SU-DHL-6 (cell line): ENCODE data around the gene ANKRD23.

Experiments
- EZH2phosphoT487 ChIP-seq: fragments of 200-600 bp; sonication (generic), shearing (Covaris generic); conservative IDR thresholded peaks from 2 replicates; pipeline ENCODE4 v1.6.1; 2018; ENCODE audit warnings: mild to moderate bottlenecking, antibody characterized with exemption, low read length, moderate library complexity, mixed read lengths
- TF ChIP-seq, protein P1 (sequence below): fragments of 200-600 bp; sonication (generic); IDR thresholded peaks from one replicate; pipeline ENCODE4 v1.5.1; 2017; ENCODE audit warnings: antibody characterized with exemption, mild to moderate bottlenecking, low read length, moderate library complexity; ENCODE audit not compliant: insufficient read depth, poor library complexity, severe bottlenecking

DNA sequence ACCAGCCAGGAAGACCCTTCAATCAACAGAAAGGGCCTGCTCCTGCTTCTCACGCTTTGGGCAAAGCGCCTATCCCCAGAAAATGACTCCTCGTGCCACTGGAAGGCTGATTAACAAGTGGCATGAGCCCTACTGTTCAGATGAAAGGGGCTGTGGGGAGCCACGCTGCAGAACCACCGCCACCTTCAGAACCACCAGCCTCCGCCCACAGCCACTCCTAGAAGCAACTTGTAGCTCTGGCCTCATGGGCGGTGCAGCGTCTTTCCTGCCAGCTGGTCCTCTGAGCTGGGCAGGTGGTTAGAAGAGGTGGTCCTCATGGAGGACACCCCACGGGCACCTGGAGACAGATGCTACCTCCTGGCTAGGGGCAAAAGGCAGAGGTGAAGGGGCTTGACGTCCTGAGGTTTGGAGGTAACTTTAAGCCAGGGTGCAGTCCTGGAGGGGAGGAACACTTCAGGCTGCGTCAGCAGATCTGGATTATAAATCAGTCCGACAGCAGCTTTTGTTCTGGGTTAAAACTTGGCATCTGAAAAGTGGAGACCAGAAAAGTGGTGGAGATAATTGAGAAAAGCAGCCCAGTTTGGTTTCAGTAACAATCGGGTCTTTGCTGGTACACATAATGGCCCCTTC lies 26.9 kb upstream of the ANKRD23 start:
- 0 out of 2 replicates have a peak, but pooled peaks have one; percentile 65 for TF ChIP-seq EZH2phosphoT487
- TF ChIP-seq, protein P1, sequence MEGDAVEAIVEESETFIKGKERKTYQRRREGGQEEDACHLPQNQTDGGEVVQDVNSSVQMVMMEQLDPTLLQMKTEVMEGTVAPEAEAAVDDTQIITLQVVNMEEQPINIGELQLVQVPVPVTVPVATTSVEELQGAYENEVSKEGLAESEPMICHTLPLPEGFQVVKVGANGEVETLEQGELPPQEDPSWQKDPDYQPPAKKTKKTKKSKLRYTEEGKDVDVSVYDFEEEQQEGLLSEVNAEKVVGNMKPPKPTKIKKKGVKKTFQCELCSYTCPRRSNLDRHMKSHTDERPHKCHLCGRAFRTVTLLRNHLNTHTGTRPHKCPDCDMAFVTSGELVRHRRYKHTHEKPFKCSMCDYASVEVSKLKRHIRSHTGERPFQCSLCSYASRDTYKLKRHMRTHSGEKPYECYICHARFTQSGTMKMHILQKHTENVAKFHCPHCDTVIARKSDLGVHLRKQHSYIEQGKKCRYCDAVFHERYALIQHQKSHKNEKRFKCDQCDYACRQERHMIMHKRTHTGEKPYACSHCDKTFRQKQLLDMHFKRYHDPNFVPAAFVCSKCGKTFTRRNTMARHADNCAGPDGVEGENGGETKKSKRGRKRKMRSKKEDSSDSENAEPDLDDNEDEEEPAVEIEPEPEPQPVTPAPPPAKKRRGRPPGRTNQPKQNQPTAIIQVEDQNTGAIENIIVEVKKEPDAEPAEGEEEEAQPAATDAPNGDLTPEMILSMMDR: no peak
